Activated T-helper 1 cell treated with anti-CD3 and anti-CD28 coated beads, Interleukin-2, amount 50 U/mL, for 16 hours (primary cell): ENCODE results near the gene RLBP1.
A peak's percentile ranks its signal among the peaks of the same experiment; 100 is the strongest.

ENCODE experiments used
- DNase-seq, 2 donors: peaks; one replicate each; pipeline ENCODE4 v3.0.0-alpha.2; 2020; ENCODE audit warnings: low read depth in 1 of 2, low spot score in 1 of 2

The RLBP1 gene

DNA sequence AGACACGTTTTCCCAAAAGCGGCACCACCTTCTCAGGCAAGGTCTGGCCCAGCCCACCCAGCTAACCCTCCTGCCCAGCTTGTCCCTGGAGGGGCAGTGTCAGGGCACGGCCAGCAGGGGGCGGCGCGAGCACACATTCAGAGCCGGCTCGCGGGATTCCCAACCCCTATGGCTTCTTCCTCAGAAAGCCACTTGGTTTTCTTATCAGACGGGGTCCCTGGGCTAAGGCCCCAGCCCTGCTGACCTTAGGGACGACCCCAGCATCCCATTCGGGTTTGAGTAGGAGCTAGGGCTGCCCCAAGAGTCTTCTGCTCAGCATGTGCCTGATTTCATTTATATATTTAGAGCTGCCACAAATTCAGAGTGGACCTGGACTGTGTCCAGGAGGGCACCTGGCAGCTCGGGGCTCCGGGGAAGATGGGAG lies 14.5 kb downstream of the RLBP1 start:
- DNase-seq, result peak; percentile 51 to 52

DNA sequence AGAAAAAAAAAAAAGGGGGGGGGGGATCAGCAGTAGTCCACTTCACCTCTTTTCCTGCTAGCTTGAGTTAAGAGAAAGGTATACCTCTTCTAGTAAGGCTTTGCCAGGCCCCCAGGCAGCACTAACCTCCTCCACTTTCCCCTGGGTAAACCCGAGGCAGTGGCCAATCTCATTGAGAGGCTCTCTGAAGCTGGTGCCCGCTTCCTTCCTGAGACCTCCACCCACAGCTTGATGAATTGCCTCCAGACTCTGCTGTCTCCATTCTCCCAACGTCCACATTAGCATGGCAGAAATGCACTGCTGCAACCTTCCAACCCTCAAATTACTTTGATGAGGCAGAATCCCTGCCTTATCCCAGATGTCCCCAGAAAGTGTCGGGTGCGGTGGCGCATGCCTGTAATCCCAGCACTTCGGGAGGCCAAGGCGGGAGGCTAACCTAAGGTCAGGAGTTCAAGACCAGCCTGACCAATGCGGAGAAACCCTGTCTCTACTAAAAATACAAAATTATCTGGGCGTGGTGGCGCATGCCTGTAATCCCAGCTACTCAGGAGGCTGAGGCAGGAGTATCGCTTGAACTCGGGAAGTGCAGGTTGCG lies 15.3 kb downstream of the RLBP1 start:
- no peak for DNase-seq

DNA sequence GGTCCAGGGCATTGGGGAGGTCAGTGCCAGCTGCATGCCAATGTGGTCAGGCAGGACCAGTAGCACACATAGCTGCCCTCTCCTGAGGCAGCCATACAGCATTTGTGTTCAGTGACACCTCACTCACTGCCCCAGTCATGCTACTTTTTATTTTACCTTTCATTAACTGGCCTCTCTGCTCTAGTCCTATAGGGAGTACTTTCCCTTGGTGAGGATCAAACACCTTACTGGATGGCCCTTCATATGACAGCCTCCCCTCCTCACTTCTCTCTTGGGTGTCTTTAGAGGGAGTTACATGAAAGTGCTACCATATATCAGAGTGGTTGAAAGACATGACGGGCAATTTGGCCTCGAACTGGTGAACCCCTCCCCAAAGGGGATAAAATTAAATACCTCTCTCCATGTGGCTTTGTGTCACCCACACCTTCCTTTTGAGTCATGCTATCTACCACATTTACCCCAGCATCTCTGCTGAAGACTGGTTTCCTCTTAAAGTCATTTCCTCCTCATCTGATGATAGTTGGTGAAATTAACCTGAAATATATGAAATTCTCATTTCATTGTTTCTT lies 17.6 kb downstream of the RLBP1 start:
- DNase-seq, result no peak

DNA sequence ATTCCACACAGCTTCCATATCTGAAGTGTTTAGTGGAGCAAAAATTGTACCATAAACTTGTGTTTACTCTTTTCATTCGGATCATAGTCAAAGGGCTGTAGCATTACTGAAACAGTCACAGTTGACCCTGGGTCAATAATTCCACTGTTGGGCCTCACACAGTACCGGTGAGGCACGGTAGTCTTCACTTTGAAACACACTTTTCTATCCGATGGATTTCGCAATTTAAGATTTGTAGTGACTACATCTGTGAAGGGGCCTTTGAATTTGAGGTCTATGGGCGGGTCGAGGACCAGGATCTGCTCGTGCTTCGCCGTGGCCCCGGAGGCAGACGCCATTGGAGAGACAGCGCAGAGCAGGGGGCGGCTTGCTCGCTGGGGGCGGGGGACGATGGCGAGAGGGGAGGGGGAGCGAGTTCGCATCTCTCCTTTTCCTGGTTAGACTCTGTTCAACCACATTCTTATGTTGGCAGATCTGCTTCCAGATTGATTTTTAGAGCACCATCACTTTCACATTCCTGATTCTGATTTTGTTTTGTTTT lies 19.8 kb downstream of the RLBP1 start:
- no peak for DNase-seq

DNA sequence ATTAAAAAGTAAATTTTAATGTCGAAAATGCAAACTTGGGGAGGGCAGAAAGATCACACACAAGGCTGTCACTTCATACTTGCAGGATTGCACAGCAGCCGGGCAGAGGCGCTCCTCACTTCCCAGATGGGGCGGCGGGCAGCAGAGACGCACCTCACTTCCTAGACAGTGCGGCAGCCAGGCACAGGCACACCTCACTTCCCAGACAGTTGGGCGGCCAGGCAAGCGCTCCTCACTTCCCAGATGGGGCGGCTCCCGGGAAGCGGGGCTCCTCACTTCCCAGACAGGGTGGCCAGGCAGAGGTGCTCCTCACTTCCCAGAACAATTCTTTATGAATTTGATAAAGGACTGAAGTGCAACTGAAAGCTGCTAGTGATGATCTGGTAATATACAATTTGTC lies 21.2 kb downstream of the RLBP1 start:
- no peak for DNase-seq

DNA sequence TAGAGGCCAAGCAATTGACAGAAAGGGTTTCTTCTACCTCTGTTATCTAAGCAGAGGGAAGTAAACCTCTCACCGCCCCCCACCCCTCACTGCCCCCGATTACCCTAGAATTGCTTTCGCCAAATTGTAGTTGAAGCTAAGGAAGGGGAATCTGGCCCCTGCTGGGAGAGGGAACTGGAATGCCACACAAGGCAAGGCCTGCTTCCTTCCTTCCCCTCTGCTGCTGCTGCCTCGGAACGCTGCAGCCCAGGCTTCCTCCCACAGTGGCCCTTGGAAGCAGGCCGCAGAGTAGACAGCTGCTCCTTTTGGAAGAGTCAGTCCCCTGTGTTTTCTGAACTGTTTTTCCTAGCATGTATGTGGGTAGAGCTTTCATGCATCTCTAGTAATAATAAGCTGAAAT lies 21.6 kb downstream of the RLBP1 start:
- no peak for DNase-seq

DNA sequence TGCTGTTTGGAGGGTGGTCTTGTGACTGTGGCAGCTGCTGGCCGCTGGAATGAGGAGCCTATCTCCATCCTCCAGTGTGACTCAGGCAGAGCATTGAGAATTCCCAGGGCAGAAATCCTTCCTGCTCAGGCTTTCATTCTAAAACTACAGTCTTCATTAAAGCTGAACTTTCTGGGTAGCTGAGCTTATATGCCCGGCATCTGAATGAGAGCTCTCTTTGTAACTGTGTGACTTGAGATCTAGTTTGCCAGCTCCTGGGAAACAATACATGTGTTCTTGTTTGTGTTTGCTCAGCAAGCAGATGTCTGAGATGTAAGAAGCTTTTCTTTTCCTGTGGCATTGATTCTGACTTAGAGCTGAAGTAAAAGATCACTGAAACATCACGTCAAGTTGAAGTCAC lies 22.4 kb downstream of the RLBP1 start:
- no peak for DNase-seq

DNA sequence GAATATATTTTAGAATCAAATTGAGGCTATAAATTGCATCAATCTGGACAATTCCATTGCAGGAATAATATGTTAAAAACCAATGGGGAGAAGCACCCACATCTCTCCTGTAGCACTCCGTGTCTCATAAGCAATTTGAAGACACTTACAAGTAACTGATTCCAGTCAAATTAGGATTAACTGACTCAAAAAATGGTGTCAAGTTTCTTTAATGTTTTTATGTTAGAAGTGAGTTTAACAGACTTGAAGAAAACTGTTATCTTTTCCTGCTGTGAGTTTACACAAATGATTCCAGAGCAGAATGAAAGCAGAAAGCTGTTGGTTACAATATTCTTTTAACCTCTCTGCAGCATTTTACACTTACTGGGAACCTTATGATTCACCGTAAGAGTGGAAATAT lies 23.2 kb downstream of the RLBP1 start:
- DNase-seq, result no peak

DNA sequence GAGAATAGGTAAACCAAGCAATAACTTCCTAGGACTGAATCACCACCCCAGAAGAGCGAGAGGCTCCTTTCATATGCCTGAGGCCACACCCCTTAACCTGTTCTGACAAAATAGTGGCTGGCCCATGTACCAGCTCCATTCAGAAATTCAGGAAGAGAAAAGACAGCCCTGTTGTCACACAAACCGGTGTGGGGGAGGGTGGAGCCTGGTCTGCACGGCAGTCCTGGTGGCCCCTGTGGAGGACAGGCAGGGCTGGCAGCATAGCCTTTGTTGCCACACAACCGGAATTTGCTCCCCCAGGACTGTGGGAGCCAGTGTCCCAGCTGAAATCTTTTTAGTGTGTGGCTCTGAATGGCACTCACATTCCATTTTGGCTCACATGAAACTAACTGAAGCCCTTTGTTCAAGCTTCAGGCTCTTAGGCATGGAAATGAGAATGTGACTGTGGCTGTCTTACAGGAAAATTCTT lies 23.8 kb downstream of the RLBP1 start:
- no peak for DNase-seq

DNA sequence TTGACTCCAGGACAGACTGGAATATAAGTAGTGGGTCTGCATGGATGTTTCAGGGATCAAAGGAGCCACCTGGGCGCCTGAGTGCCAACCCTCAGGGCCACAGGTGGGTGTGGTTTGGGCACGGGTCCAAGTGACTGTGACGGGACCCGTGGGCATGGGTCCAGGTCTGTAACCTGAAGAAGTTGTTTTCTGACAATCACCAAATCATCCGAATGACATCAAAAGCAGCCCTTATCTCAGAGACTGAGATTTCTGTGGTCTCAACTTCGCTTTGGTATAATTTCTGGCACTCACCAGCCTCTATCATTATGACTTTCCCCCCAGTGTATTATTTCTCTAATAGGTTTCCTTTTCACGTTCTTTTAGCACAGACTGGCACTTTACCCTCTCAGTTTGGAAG lies 24.4 kb downstream of the RLBP1 start:
- no peak for DNase-seq

DNA sequence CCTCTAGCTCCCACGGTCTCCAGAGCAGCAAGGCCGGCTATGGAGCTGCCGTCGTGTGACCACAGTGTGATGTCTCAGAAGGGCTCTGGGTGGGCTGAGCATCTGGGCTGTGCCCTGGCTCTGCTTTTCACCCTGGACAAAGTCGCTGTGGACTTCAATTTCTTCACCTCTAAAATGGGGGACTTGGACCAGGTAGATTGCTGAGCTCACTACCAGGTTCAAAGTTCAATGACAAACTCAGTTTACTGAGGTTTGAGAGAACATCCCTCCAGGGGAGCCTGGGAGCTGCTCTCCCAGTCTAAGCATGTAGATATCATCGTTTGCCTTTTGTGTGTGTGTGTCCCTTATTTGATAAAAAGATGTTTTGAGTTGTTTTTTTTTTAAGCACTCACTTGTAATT lies 25.1 kb downstream of the RLBP1 start:
- DNase-seq, result no peak

DNA sequence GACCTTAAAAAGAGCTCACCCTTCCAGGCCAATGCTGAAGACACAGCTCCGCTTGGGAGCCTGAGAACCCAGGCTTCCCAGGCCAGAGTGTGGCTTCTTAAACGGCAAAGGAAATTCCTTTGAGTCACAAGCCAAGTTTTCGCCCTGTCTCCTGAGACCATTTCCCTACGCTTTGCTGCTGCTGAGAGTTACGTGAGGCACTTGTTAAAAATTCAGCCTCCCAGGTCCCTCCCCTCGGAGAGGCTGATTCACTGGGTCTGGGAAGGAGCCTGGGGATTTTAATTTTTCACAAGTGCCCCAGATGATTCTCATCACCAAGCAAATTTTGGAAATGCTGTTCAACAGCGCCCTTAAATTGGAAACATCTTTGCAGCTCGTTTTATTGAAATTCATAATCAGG lies 25.5 kb downstream of the RLBP1 start:
- no peak for DNase-seq

DNA sequence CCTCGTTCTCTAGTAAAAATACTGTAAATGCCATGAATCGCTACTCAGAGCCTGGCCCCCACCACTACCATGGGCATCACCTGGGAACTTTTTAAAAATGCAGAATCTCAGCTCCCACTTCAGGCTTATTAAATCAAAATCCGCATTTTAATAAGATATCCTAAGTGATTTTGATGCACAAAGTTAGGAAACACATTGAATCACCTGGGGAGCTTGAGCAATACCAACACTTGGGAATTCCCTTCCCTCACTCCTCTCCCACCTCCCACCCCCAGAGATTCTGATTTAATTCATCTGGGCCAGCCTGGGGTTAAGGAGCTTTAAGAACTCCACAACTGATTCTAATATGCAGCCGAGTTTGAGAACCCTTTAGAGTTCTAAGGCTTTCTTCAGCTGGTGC lies 26.8 kb downstream of the RLBP1 start:
- no peak for DNase-seq

DNA sequence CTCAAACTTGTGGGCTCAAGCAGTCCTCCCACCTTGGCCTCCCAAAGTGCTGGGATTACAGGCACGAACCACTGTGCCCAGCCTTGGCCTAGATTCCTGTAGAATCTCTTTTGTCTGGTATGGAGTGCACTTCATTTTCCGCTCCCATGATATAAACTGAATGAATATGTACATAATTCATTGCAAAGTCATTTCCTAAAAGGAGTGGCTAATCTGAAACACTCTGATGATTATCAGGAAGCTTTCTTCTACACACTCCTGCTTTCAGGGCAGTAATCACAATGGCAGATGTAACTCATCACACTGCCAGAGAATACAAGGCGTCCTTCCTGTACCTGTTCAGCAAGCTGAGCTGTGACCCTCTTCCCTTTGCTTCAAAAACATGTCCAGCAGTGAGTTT lies 28.6 kb downstream of the RLBP1 start:
- no peak for DNase-seq

DNA sequence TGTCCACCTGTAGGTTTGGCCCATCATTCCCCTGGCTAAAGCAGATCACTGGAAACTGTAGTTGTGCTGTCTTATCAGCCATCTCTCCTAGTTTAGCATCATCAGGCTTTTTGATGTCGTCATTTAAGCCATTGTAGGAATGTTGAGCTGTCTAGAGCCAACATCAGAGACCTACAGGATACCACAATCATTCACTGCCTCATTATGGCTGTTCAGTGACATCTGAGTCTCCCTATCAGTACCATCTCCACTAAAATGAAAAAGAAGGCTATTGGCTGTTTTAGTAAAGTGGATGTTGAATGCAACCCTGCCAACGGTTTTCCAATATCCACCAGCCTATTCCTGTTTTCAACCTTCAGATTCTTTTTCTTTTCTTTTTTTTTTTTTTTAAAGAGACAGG lies 29.2 kb downstream of the RLBP1 start:
- no peak for DNase-seq

DNA sequence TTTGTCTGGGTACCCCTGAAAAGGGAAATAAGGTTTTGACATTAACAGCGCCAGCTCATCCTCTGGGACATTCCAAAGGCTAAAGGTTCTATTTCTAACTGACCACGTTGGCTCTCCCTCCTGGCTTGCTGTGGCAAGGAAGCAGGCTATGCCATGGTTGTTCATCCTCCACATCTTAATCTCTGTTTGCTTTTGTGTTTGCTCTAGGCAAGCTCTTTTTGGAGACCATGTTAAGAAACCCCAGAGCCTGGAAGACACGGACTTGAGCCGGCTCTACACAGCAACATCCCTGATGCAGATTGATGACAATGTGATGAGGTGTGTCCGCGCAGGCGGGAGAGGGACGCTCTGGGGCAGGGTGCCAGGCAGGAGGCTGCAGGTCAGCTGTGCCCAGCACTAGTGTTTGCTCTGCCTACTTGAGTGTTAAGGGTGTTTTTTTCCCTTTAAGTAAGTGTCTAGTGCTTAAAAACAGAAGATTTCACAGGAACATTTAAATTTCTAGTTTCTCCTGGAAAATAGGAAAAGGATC lies 33.3 kb downstream of the RLBP1 start:
- DNase-seq, result no peak

DNA sequence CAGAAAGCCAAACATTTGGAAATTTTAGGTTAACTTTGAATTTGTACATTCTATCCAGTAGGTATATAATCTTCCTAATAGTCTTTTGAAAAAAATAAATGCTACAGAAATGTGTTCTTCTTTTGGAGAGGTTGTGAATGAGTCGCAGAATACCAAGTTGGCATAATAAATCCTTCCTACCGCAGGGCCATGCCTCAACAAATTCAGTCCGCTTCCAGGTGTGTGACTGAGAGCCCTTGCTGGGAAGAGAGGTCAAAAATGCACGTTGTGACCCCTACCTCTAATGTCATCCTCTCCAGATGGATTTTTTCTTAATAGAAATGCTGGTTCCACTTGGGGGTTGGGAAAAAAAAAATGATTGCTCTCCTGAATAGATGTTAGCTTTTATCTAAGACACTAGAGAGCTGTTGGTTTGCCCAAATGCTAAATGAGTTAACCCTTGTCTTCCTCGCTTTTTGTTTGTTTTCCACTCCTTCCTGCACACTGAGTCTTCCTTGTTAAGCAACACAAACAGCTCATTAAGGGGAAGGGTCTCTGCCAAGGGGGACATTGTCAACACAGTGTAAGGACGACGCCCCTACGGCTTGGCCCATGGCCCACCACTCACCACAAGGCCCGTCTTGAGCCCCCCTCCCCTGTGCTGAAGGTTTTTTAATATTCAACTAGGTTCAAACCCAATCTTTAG lies 33.9 kb downstream of the RLBP1 start:
- DNase-seq, result no peak

DNA sequence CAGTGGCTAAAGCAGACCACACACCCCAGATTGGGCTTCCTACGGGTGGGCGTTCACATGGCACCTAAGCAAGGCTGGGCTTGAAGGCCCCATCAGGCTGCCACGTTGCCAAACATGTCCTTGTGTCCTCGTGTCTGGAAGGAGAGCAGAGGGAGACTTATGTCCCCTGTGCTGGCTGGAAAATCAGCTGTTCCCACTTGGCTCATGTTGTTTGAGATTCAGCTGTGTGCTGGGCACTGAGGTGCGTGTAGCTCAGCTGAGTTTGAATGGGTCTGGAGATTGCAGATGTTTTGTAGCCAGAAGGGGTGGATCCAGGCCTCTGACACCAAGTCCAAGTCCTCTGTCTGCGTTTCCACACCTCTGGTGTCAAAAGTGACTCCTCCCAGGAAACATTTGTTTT lies 34.6 kb downstream of the RLBP1 start:
- no peak for DNase-seq

DNA sequence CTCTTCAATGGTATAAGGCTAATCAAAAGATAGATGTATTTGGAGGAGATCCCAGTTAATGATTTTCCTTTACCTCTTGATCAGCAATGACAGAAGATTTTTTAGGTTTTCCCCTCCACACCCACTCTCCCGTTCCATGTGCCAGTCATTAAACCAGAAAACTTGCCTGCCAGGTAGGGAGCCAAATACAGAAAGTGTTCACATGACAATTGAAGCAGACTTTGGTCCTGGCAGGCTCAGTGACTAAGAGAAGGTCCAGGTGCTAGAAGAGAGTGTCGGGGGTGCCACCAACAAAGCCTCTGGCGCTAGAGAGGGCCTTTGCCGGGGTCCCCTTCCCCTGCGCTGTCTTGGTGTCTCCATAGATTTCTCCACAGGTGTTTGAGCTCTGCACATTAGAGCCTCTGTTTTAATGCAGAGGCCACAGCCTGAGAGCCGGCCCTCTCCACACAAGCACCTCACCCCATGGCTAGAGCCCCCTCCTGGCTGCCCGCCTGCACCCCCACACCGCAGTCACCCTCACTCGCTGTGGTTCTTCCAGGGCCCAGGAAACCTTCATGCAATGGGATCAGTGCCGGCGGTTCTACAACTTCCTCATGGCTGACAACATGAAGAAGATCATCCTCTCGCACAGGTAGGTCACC lies 36.4 kb downstream of the RLBP1 start:
- DNase-seq, result no peak

DNA sequence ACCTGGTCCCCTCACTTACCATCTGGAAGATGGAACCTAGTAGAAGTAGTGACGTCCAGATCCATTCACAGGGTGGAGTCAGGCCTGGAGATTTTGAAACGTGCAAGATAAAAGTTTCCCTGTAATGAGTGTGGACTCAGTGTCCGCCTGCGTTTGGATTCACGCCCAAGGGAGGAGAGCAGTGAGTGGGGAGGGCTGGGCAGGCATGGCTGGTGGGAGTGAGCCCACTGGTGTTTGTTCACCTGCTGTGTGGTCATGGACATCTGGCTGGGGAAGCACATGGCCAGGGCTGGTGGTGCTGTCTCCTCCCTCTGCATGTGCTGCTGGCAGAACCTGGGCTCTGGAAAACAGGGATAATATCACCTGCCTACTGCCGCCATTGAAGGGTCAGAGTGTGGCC lies 37.0 kb downstream of the RLBP1 start:
- no peak for DNase-seq

DNA sequence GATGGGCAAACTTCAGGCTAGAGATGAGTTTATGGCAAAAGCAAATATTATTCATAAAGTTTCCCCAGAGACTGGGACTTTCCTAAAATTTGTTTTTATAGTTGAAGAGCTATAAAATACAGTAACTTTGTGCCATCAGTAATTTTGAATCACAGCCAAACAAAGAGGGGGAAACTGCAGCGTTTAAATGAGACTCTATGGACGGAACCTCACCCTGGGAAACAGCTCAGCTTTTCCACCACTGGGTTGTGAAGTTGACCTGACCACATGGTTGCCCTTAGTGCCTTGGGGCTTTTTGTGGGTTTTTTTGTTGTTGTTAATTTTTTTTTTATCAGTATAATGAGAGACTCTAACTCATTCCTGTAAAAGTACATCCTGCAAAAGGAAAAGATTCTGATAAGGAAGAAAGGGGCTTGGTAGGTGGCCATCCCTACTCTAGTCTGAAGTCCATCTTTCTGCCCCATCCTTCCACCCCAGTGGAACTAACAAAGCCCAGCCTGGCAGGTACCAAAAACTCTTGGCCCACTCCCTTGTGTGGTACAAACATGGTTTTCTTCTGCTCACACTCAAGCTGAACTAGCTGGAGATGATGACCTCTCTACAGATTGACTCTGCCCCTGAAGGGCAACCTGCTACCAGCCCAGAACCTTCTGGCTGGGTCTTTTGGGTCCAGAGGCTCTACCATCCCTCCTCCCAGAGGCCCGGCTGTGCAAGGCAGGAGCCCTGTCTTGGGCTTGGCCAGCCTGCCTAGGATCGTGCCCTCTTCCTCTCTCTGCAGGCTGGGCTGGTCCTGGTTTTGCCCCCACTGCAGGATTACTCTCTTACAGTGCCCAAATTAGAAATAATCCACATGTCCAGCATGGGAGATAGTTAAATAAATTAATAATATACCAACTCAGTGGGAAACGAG lies 41.2 kb downstream of the RLBP1 start:
- DNase-seq, result no peak
